Dedifferentiated amniotic fluid mesenchymal stem cell (primary cell): ENCODE data around the gene HIVEP2.
A peak's percentile ranks its signal among the peaks of the same experiment; 100 is the strongest.

Experiments used
- DNase-seq: peaks from one replicate; pipeline ENCODE4 v3.0.0-alpha.2; 2016; ENCODE audit errors: extremely low spot score

The HIVEP2 gene

GRCh38 chr6:142925575-142926110 is 19.3 kb downstream of the HIVEP2 start:
- DNase-seq: peak; percentile 42

- DNase-seq: no peak
Observed at GRCh38 chr6:142918339-142919042, 26.5 kb downstream of the HIVEP2 start.

GRCh38 chr6:142916881-142917280 is 28.1 kb downstream of the HIVEP2 start:
- DNase-seq: no peak

- no peak for DNase-seq
Observed at GRCh38 chr6:142914937-142915697, 29.9 kb downstream of the HIVEP2 start.

GRCh38 chr6:142914369-142914768 is 30.6 kb downstream of the HIVEP2 start:
- no peak for DNase-seq

- DNase-seq: no peak
Observed at GRCh38 chr6:142913511-142914047, 31.4 kb downstream of the HIVEP2 start.

GRCh38 chr6:142913036-142913510 is 31.9 kb downstream of the HIVEP2 start:
- DNase-seq: no peak

GRCh38 chr6:142912125-142912524 is 32.9 kb downstream of the HIVEP2 start:
- DNase-seq: no peak

- no peak for DNase-seq
Observed at GRCh38 chr6:142911430-142911829, 33.5 kb downstream of the HIVEP2 start.

- DNase-seq: no peak
Observed at GRCh38 chr6:142909686-142910085, 35.3 kb downstream of the HIVEP2 start.

GRCh38 chr6:142908235-142908634 is 36.7 kb downstream of the HIVEP2 start:
- no peak for DNase-seq

- DNase-seq: no peak
Observed at GRCh38 chr6:142907544-142907943, 37.4 kb downstream of the HIVEP2 start.

- no peak for DNase-seq
Observed at GRCh38 chr6:142906945-142907470, 38.0 kb downstream of the HIVEP2 start.

- peak; percentile 45 for DNase-seq
Observed at GRCh38 chr6:142903812-142904211, 41.2 kb downstream of the HIVEP2 start.

- peak; percentile 91 for DNase-seq
Observed at GRCh38 chr6:142902636-142903053, 42.3 kb downstream of the HIVEP2 start.

GRCh38 chr6:142901611-142902010 is 43.4 kb downstream of the HIVEP2 start:
- no peak for DNase-seq

GRCh38 chr6:142900227-142900971 is 44.6 kb downstream of the HIVEP2 start:
- DNase-seq: no peak

- no peak for DNase-seq
Observed at GRCh38 chr6:142898927-142899895, 45.8 kb downstream of the HIVEP2 start.

GRCh38 chr6:142897659-142898058 is 47.3 kb downstream of the HIVEP2 start:
- DNase-seq: no peak

- no peak for DNase-seq
Observed at GRCh38 chr6:142896732-142897131, 48.2 kb downstream of the HIVEP2 start.
